ENCODE data around the gene BRAF.
"Not testable (repeated sequence)": the region's sequence is repeated elsewhere in the genome, so short reads cannot be mapped to it uniquely, and the experiment has no call there.

BRAF gene

GRCh38 chr7:140676306-140676705 is 248.4 kb downstream of the BRAF start:
- no peak for DNase-seq

DNA sequence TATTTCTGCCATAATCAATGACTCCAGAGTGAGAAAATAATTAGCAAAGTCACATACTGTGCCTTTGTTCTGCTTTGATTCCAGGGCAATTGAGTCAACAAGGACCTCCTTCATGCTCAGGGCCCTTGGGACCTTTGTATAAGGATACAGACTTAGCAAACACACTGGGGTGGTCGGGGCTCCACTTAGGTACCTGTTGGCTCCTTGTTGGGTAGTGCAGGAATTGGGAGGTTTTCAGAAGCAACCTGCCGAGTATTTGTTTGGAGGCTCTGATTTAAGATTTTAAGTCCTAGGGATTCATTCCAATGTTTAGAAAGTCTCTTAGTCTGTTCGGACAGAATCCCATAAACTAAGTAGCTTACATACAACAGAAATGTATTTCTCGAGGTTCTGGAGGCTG is 249.0 kb downstream of the BRAF start:
- DNase-seq: no peak

- no peak for DNase-seq
These were observed 249.6 kb downstream of the BRAF start for GRCh38 chr7:140674899-140675701.

- DNase-seq: no peak
These were observed 250.4 kb downstream of the BRAF start for GRCh38 chr7:140674356-140674800.

- no peak for DNase-seq
These were observed 251.0 kb downstream of the BRAF start for GRCh38 chr7:140673774-140674155.

GRCh38 chr7:140673063-140673773 is 251.5 kb downstream of the BRAF start:
- no peak for DNase-seq

- no peak for DNase-seq
These were observed 252.2 kb downstream of the BRAF start, which contains the start of gene ADCK2 for GRCh38 chr7:140672382-140673062. Gene ADCK2 (plus strand): TSS chr7:140672945. CDS start chr7:140673331, 386 bp downstream.

DNA sequence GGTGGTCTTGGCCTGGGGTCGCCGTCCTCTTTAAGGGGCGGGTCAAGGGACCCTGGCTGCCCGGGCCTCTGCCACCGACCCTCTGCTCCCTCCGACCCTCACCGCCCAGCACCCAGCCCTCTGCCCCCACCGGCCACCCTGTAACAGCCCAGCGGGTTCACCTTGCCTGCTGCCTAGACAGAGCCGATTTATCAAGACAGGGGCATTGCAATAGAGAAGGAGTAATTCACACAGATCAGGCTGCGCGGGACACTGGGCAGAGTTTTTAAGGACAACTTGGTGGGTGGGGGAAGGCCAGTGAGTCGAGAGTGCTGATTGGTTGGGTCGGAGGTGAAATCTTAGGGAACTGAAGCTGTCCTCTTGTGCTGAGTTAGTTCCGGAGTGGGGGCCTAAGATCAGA is 252.8 kb downstream of the BRAF start:
- no peak for DNase-seq

DNA sequence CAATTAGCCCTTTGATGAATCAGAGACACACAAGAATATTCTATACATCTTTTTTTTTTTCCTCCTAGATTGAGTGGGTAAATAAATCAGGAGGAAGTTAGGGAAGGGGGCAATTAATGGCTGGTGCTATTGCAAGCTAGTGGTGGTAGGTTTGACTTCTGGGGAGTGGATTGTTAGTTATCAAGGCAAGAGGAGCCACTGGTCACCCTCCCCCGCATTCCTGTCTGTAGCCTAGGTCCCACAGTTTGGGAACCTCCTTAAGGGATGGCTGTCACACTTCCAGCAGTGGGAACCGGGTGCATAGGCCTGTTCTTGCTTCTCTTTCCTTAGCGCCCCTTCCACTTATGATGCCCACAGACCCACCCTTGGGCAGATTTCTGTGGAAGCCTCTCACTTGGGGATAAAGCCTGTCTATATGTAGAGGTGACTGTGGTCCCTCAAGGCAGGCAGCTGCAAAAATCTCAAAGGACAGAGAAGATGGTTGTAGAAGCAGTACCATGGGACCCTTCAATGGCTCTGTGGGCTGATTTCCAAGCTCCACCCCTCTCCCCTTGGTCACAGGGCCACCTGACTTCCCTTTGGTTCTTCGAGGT is 254.3 kb downstream of the BRAF start:
- DNase-seq: no peak

DNA sequence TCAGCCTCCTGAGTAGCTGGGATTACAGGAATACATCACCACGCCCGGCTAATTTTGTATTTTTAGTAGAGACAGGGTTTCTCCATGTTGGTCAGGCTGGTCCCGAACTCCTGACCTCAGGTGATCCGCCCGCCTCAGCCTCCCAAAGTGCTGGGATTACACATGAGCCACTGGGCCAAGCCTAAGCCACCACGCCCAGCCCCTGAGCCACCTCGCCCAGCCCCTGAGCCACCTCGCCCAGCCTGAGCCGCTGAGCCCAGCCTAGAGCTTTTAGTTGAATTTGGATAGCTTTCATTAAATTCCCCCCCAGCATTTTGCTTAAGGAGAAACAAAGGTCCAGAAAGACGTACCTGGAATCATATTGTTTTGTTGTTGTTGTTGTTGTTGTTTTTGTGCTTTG is 254.9 kb downstream of the BRAF start:
- not testable (repeated sequence) for DNase-seq

DNA sequence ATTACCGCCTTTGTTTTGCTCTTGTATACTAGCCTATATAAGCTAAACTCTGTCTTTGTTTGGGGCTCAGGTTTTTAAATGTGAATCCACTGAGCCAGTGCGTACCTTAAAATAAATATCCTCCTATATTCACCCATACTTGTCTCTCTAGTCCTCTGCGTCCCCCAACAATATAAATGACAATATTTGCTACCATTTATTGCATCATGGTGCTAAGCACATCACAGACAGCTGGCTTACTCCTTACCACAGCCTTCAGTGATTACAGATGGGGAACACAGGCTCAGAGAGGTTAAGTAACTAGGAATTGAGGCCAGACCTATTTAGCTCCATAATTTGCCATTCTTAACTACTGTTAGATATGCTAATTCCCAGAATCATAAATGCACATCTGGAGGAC is 255.4 kb downstream of the BRAF start:
- DNase-seq: no peak
